ENCODE data around the gene KCNAB1. TPM values are rescaled to one million over a fixed set of nuclear protein-coding genes. Genes with fewer than 3 reads are reported as not detected.
A peak's percentile ranks its signal among the peaks of the same experiment; 100 is the strongest.
"Not testable (repeated sequence)": the region's sequence is repeated elsewhere in the genome, so short reads cannot be mapped to it uniquely, and the experiment has no call there.

The KCNAB1 gene
- polyA plus RNA-seq, 3 donors, result 2.6 to 3.3 (median 3.2) TPM

- DNase-seq, result no peak
Observed at GRCh38 chr3:156216852-156217251, 96.5 kb downstream of the KCNAB1 start.

- DNase-seq, result no peak
Observed at GRCh38 chr3:156217674-156218352, 97.4 kb downstream of the KCNAB1 start.

GRCh38 chr3:156218353-156218744 lies 98.0 kb downstream of the KCNAB1 start:
- no peak for DNase-seq

- DNase-seq, result not testable (repeated sequence)
Observed at GRCh38 chr3:156222381-156222780, 102.0 kb downstream of the KCNAB1 start.

- not testable (repeated sequence) for DNase-seq
Observed at GRCh38 chr3:156224046-156224445, 103.7 kb downstream of the KCNAB1 start.

GRCh38 chr3:156226676-156227420 lies 106.5 kb downstream of the KCNAB1 start:
- DNase-seq, result no peak

- no peak for DNase-seq
Observed at GRCh38 chr3:156227704-156228103, 107.3 kb downstream of the KCNAB1 start.

- no peak for DNase-seq
Observed at GRCh38 chr3:156230278-156230900, 110.0 kb downstream of the KCNAB1 start.

GRCh38 chr3:156231221-156231620 lies 110.8 kb downstream of the KCNAB1 start:
- not testable (repeated sequence) for DNase-seq

GRCh38 chr3:156233876-156234275 lies 113.5 kb downstream of the KCNAB1 start:
- DNase-seq, result no peak

- DNase-seq, result no peak
Observed at GRCh38 chr3:156236556-156237260, 116.3 kb downstream of the KCNAB1 start.

- no peak for DNase-seq
Observed at GRCh38 chr3:156240642-156241041, 120.3 kb downstream of the KCNAB1 start.

GRCh38 chr3:156246961-156247725 lies 126.8 kb downstream of the KCNAB1 start:
- no peak for DNase-seq

- no peak for DNase-seq
Observed at GRCh38 chr3:156250550-156250949, 130.2 kb downstream of the KCNAB1 start.

- DNase-seq, result no peak
Observed at GRCh38 chr3:156251424-156251823, 131.0 kb downstream of the KCNAB1 start.

GRCh38 chr3:156252656-156253055 lies 132.3 kb downstream of the KCNAB1 start:
- DNase-seq, result peak; percentile 19

GRCh38 chr3:156253150-156253549 lies 132.8 kb downstream of the KCNAB1 start:
- DNase-seq, result no peak

- no peak for DNase-seq
Observed at GRCh38 chr3:156256256-156256655, 135.9 kb downstream of the KCNAB1 start.

GRCh38 chr3:156256945-156257344 lies 136.6 kb downstream of the KCNAB1 start:
- no peak for DNase-seq

- no peak for DNase-seq
Observed at GRCh38 chr3:156258301-156258700, 137.9 kb downstream of the KCNAB1 start.

- peak; percentile 14 for DNase-seq
Observed at GRCh38 chr3:156259896-156260295, 139.5 kb downstream of the KCNAB1 start.

- peak; percentile 8 for DNase-seq
Observed at GRCh38 chr3:156260331-156260730, 140.0 kb downstream of the KCNAB1 start.
